HEK293 (cell line): ENCODE measurements around the gene KRTAP5-11.

Experiments used
- CTCF ChIA-PET: fragments of 350-600 bp; formaldehyde crosslinking; extraction: SDS; loops from one replicate; lab custom pipeline; 2021; ENCODE audit warnings: antibody characterized with exemption; lab: Yijun Ruan, JAX
- POLR2A ChIA-PET: fragments of 300-600 bp; formaldehyde crosslinking; extraction: SDS; loops from one replicate; lab custom pipeline; 2020; ENCODE audit warnings: antibody characterized with exemption, inconsistent platforms; lab: Yijun Ruan, JAX
- H3K27ac ChIP-seq: fragments of 200-500 bp; sonication (Bioruptor generic); 2 replicates; pipeline ENCODE4 v1.5.1; 2014; ENCODE audit warnings: low read depth, low read length, control low read depth, inconsistent platforms; ENCODE audit errors: extremely low read depth
- H3K36me3 ChIP-seq, 2 experiments: fragments of 200-500 bp in 1 of 2; sonication (Bioruptor generic) in 1 of 2; 1 replicate in 1 of 2; 2 replicates in 1 of 2; pipeline ENCODE4 v1.5.1; 2014 to 2017; ENCODE audit warnings: inconsistent platforms in 2 of 2, low read length in 2 of 2; ENCODE audit not compliant: control insufficient read depth in 2 of 2, insufficient read depth in 1 of 2
- H3K4me1 ChIP-seq: fragments of 200-500 bp; sonication (Bioruptor generic); 2 replicates; pipeline ENCODE4 v1.5.1; 2014; ENCODE audit warnings: mild to moderate bottlenecking, low read length, inconsistent platforms; ENCODE audit not compliant: control insufficient read depth, insufficient read depth
- H3K4me3 ChIP-seq: 2 replicates; pipeline ENCODE4 v1.5.1; 2011; ENCODE audit warnings: low read depth, mild to moderate bottlenecking, control low read depth, low read length, moderate library complexity
- H3K9me3 ChIP-seq: fragments of 200-500 bp; sonication (Bioruptor generic); 2 replicates; pipeline ENCODE4 v1.5.1; 2014; ENCODE audit warnings: low read depth, low read length, inconsistent platforms; ENCODE audit not compliant: control insufficient read depth, insufficient read depth
- BCL11B ChIP-seq: fragments of 450-650 bp; formaldehyde crosslinking; IDR thresholded peaks from 2 replicates; pipeline ENCODE4 v1.5.1; 2016; ENCODE audit warnings: low read depth, missing biosample characterization, missing genetic modification characterization
- EGR2 ChIP-seq: fragments of 450-650 bp; formaldehyde crosslinking; IDR thresholded peaks from 2 replicates; pipeline ENCODE4 v1.5.1; 2016; ENCODE audit warnings: low read depth, missing biosample characterization, missing genetic modification characterization
- GFI1B ChIP-seq: fragments of 450-650 bp; formaldehyde crosslinking; IDR thresholded peaks from 2 replicates; pipeline ENCODE4 v1.5.1; 2016; ENCODE audit warnings: missing biosample characterization, missing genetic modification characterization
- GLIS1 ChIP-seq: fragments of 450-650 bp; formaldehyde crosslinking; IDR thresholded peaks from 2 replicates; pipeline ENCODE4 v1.5.1; 2016; ENCODE audit warnings: missing biosample characterization, missing genetic modification characterization
- MEIS1 ChIP-seq: sonication (generic); formaldehyde crosslinking; IDR thresholded peaks from 2 replicates; pipeline ENCODE4 v1.8.1; 2022; ENCODE audit warnings: missing genetic modification reagents, mild to moderate bottlenecking, borderline replicate concordance
- SCRT2 ChIP-seq: fragments of 450-650 bp; formaldehyde crosslinking; IDR thresholded peaks from 2 replicates; pipeline ENCODE4 v1.5.1; 2016; ENCODE audit warnings: missing biosample characterization, missing genetic modification characterization
- SP3 ChIP-seq: fragments of 450-650 bp; formaldehyde crosslinking; IDR thresholded peaks from 2 replicates; pipeline ENCODE4 v1.5.1; 2016; ENCODE audit warnings: missing biosample characterization, missing genetic modification characterization
- TSHZ1 ChIP-seq: fragments of 450-650 bp; formaldehyde crosslinking; IDR thresholded peaks from 2 replicates; pipeline ENCODE4 v1.5.1; 2016; ENCODE audit warnings: missing biosample characterization, missing genetic modification characterization, borderline replicate concordance
- ZBTB26 ChIP-seq: fragments of 450-650 bp; formaldehyde crosslinking; optimal IDR thresholded peaks from 2 replicates; pipeline ENCODE3; 2016; ENCODE audit warnings: missing biosample characterization, mild to moderate bottlenecking, missing genetic modification characterization
- ZBTB6 ChIP-seq: fragments of 450-650 bp; formaldehyde crosslinking; IDR thresholded peaks from 2 replicates; pipeline ENCODE4 v1.5.1; 2017; ENCODE audit warnings: missing biosample characterization, missing genetic modification characterization
- ZBTB7A ChIP-seq: fragments of 450-650 bp; formaldehyde crosslinking; IDR thresholded peaks from 2 replicates; pipeline ENCODE4 v1.5.1; 2016; ENCODE audit warnings: low read depth, missing biosample characterization, missing genetic modification characterization
- ZFP3 ChIP-seq: fragments of 450-650 bp; formaldehyde crosslinking; IDR thresholded peaks from 2 replicates; pipeline ENCODE4 v1.5.1; 2016; ENCODE audit warnings: low read depth, missing biosample characterization, missing genetic modification characterization
- ZNF169 ChIP-seq: fragments of 450-650 bp; formaldehyde crosslinking; IDR thresholded peaks from 2 replicates; pipeline ENCODE4 v1.5.1; 2016; ENCODE audit warnings: missing biosample characterization, missing genetic modification characterization
- ZNF175 ChIP-seq: fragments of 450-650 bp; formaldehyde crosslinking; IDR thresholded peaks from 2 replicates; pipeline ENCODE4 v1.5.1; 2016; ENCODE audit warnings: missing biosample characterization, missing genetic modification characterization
- ZNF211 ChIP-seq: fragments of 450-650 bp; formaldehyde crosslinking; IDR thresholded peaks from 2 replicates; pipeline ENCODE4 v1.5.1; 2016; ENCODE audit warnings: low read depth, missing biosample characterization, missing genetic modification characterization
- ZNF214 ChIP-seq: fragments of 450-650 bp; formaldehyde crosslinking; IDR thresholded peaks from 2 replicates; pipeline ENCODE4 v1.5.1; 2017; ENCODE audit warnings: missing biosample characterization, mild to moderate bottlenecking, missing genetic modification characterization, borderline replicate concordance
- ZNF398 ChIP-seq: fragments of 450-650 bp; formaldehyde crosslinking; IDR thresholded peaks from 2 replicates; pipeline ENCODE4 v1.5.1; 2017; ENCODE audit warnings: missing biosample characterization, missing genetic modification characterization
- ZNF473 ChIP-seq: fragments of 450-650 bp; formaldehyde crosslinking; IDR thresholded peaks from 2 replicates; pipeline ENCODE4 v1.5.1; 2017; ENCODE audit warnings: missing biosample characterization, missing genetic modification characterization
- ZNF530 ChIP-seq: fragments of 450-650 bp; formaldehyde crosslinking; IDR thresholded peaks from 2 replicates; pipeline ENCODE4 v1.5.1; 2016; ENCODE audit warnings: low read depth, missing biosample characterization, missing genetic modification characterization
- ZNF544 ChIP-seq: fragments of 450-650 bp; formaldehyde crosslinking; IDR thresholded peaks from 2 replicates; pipeline ENCODE4 v1.5.0; 2017; ENCODE audit warnings: missing biosample characterization, missing genetic modification characterization
- ZNF561 ChIP-seq: fragments of 450-650 bp; IDR thresholded peaks from 2 replicates; pipeline ENCODE4 v1.5.1; 2018; ENCODE audit warnings: missing biosample characterization, missing genetic modification characterization, borderline replicate concordance
- ZNF571 ChIP-seq: fragments of 450-650 bp; formaldehyde crosslinking; IDR thresholded peaks from 2 replicates; pipeline ENCODE4 v1.5.0; 2017; ENCODE audit warnings: missing biosample characterization, missing genetic modification characterization
- ZNF639 ChIP-seq: fragments of 450-650 bp; formaldehyde crosslinking; IDR thresholded peaks from 2 replicates; pipeline ENCODE4 v1.5.1; 2016; ENCODE audit warnings: missing biosample characterization, missing genetic modification characterization
- ZNF704 ChIP-seq: fragments of 450-650 bp; formaldehyde crosslinking; IDR thresholded peaks from 2 replicates; pipeline ENCODE4 v1.5.1; 2016; ENCODE audit warnings: missing biosample characterization, missing genetic modification characterization
- ZNF776 ChIP-seq: fragments of 450-650 bp; formaldehyde crosslinking; IDR thresholded peaks from 2 replicates; pipeline ENCODE4 v1.5.0; 2017; ENCODE audit warnings: missing biosample characterization, missing genetic modification characterization, borderline replicate concordance
- ZSCAN30 ChIP-seq: fragments of 450-650 bp; IDR thresholded peaks from 2 replicates; pipeline ENCODE4 v1.5.1; 2018; ENCODE audit warnings: missing biosample characterization, mild to moderate bottlenecking, missing genetic modification characterization, moderate library complexity

The KRTAP5-11 gene

GRCh38 chr11:71548120-71548519 is 34.6 kb downstream of the KRTAP5-11 start, which contains the start of gene KRTAP5-9:
KRTAP5-9 (plus strand) TSS chr11:71548420; CDS start chr11:71548658, 238 bp downstream.
- Histone ChIP-seq H3K9me3 (no peaks in the 10 kb centered on the region), H3K4me1 (no peaks in the 10 kb centered on the region), H3K27ac (no peak within 1 kb of the TSS), H3K36me3 (no peaks in the 10 kb centered on the region), H3K4me3 (no peak within 1 kb of the TSS)
- TF ChIP-seq ZNF544 (tag by site-specific recombination) = no peak
- no peak for TF ChIP-seq ZNF169 (tag by site-specific recombination)
- TF ChIP-seq ZNF704 = no peak
- TF ChIP-seq SCRT2 (tag by site-specific recombination) = no peak
- no peak for TF ChIP-seq GFI1B (tag by site-specific recombination)
- TF ChIP-seq EGR2 = no peak
- no peak for TF ChIP-seq ZNF398 (tag by site-specific recombination)
- TF ChIP-seq ZFP3 (tag by site-specific recombination) = no peak
- TF ChIP-seq ZNF639 = no peak
- TF ChIP-seq ZBTB6 (tag by site-specific recombination) = no peak
- TF ChIP-seq ZBTB7A (tag by site-specific recombination) = no peak
- no peak for TF ChIP-seq ZNF571
- no peak for TF ChIP-seq TSHZ1
- no peak for TF ChIP-seq SP3 (tag by site-specific recombination)
- TF ChIP-seq ZNF211 = no peak
- CTCF ChIA-PET = no interaction called here
- POLR2A ChIA-PET = no interaction called here

GRCh38 chr11:71545405-71545966 is 37.2 kb downstream of the KRTAP5-11 start:
- CTCF ChIA-PET = no interaction called here
- POLR2A ChIA-PET = no interaction called here
- Histone ChIP-seq H3K4me1 (no peaks in the 10 kb centered on the region), H3K27ac (no peak overlapping the region), H3K4me3 (no peak overlapping the region)
- TF ChIP-seq ZNF561 (no peak), GLIS1 (tag by site-specific recombination) (no peak), ZNF214 (tag by site-specific recombination) (no peak), BCL11B (tag by site-specific recombination) (no peak), ZNF776 (no peak), ZBTB26 (tag by site-specific recombination) (no peak), MEIS1 (CRISPR knock-in tag) (no peak), ZNF530 (tag by site-specific recombination) (no peak), ZNF175 (tag by site-specific recombination) (no peak), ZSCAN30 (tag by site-specific recombination) (no peak), ZNF473 (tag by site-specific recombination) (no peak)
- TF ChIP-seq, all 188 proteins: peak for 0
- no peaks in the 10 kb centered on the region for H3K9me3 ChIP-seq
- no peaks in the 10 kb centered on the region for H3K36me3 ChIP-seq
